GM12872 (cell line): ENCODE results near the gene GNAL.

Experiments
- TF ChIP-seq, protein P1 (sequence below): IDR thresholded peaks from 3 replicates; pipeline ENCODE4 v1.5.1; 2011; ENCODE audit warnings: low read depth, mild to moderate bottlenecking, low read length, moderate library complexity; ENCODE audit not compliant: insufficient read depth

The GNAL gene

GRCh38 chr18:11883153-11883552, 194.1 kb downstream of the GNAL start:
- TF ChIP-seq, protein P1, sequence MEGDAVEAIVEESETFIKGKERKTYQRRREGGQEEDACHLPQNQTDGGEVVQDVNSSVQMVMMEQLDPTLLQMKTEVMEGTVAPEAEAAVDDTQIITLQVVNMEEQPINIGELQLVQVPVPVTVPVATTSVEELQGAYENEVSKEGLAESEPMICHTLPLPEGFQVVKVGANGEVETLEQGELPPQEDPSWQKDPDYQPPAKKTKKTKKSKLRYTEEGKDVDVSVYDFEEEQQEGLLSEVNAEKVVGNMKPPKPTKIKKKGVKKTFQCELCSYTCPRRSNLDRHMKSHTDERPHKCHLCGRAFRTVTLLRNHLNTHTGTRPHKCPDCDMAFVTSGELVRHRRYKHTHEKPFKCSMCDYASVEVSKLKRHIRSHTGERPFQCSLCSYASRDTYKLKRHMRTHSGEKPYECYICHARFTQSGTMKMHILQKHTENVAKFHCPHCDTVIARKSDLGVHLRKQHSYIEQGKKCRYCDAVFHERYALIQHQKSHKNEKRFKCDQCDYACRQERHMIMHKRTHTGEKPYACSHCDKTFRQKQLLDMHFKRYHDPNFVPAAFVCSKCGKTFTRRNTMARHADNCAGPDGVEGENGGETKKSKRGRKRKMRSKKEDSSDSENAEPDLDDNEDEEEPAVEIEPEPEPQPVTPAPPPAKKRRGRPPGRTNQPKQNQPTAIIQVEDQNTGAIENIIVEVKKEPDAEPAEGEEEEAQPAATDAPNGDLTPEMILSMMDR, result no peak

- TF ChIP-seq, protein P1, result no peak
Measured at GRCh38 chr18:11884396-11885030, 195.4 kb downstream of the GNAL start.

- TF ChIP-seq, protein P1, result no peak
Measured at GRCh38 chr18:11885278-11885947, 196.3 kb downstream of the GNAL start.

- TF ChIP-seq, protein P1, result no peak
Measured at GRCh38 chr18:11886577-11887110, 197.6 kb downstream of the GNAL start.

DNA sequence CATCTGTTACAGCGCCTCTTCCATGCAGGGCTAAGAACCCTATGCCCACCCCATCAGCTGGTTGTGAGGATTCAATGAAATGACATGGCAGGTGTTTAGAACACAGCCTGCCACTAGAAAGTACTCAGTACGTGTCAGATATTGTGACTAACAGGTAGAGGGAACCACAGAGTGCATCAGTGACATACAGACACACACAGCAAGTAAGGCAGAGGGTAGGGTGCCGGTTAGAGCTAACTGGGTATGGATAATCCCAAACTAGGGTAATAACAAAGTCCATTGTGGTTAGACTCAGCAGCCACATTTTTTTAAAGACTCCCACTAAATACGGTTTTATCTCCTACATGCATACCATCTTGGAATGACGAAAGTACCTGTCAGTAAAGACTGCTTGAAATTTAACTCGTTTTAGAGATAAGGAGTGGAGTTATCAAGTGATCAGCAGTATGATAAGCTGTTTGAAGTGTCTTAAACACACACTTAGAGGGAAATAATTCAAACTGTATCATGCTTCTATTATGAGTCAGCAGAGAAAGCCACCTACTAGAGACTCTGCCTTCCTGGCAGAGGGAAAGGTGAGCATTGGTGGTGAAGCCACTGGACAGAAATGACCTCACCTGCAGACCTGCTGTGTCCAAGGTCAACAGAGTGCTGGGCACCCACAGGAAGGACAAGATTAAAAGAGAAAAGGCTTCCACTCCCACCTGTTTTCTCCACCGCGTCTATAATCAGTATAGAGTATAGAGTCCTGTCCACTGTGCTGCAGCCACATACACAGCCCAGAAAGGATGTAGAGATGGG, 198.5 kb downstream of the GNAL start:
- TF ChIP-seq, protein P1, result no peak

GRCh38 chr18:11888726-11889125, 199.7 kb downstream of the GNAL start:
- TF ChIP-seq, protein P1, result no peak

- TF ChIP-seq, protein P1, result no peak
Measured at GRCh38 chr18:11889284-11889683, 200.2 kb downstream of the GNAL start.
